CD14-positive monocyte (primary cell): ENCODE data around the gene PCDH19. TPM values are rescaled to one million over a fixed set of nuclear protein-coding genes. Genes with fewer than 3 reads are reported as not detected.
A peak's percentile ranks its signal among the peaks of the same experiment; 100 is the strongest.

ENCODE experiments used
- DNase-seq, 3 donors: peaks; one replicate each; pipeline ENCODE4 v3.0.0-alpha.2; 2011 to 2022
- H2AFZ ChIP-seq: 2 replicates; pipeline ENCODE4 v1.6.0; 2012; ENCODE audit warnings: mild to moderate bottlenecking, low read depth, low read length, inconsistent platforms; ENCODE audit not compliant: insufficient read depth, poor library complexity, severe bottlenecking
- H3K27ac ChIP-seq, 2 donors: 1 replicate in 1 of 2; 2 replicates in 1 of 2; pipeline ENCODE4 v1.5.1; 2012 to 2013; ENCODE audit warnings: low read length in 2 of 2, control low read depth in 1 of 2, inconsistent platforms in 1 of 2, low read depth in 1 of 2, mild to moderate bottlenecking in 1 of 2
- H3K27me3 ChIP-seq, 2 donors: one replicate each; pipeline versions ENCODE4 v1.6.0 to v1.6.1; 2011 to 2013; ENCODE audit warnings: low read length in 2 of 2; ENCODE audit not compliant: control insufficient read depth in 2 of 2, insufficient read depth in 2 of 2
- H3K36me3 ChIP-seq, 2 donors: replicated peaks in 1 of 2; 1 replicate in 1 of 2; 2 replicates in 1 of 2; pipeline versions ENCODE4 v1.5.1 to v1.6.1; 2012 to 2013; ENCODE audit warnings: low read length in 2 of 2, control low read depth in 1 of 2, inconsistent platforms in 1 of 2, mild to moderate bottlenecking in 1 of 2; ENCODE audit not compliant: insufficient read depth in 2 of 2, control insufficient read depth in 1 of 2
- H3K4me1 ChIP-seq, 2 donors: 1 replicate in 1 of 2; 2 replicates in 1 of 2; pipeline versions ENCODE4 v1.5.1 to v1.6.1; 2012 to 2013; ENCODE audit warnings: low read length in 2 of 2, control low read depth in 1 of 2, inconsistent platforms in 1 of 2, mild to moderate bottlenecking in 1 of 2, moderate library complexity in 1 of 2; ENCODE audit not compliant: insufficient read depth in 2 of 2, control insufficient read depth in 1 of 2
- H3K4me2 ChIP-seq: replicated peaks from 2 replicates; pipeline ENCODE3; 2012; ENCODE audit warnings: low read length, moderate library complexity, mild to moderate bottlenecking; ENCODE audit not compliant: poor library complexity, severe bottlenecking; ENCODE audit errors: extremely low read depth
- H3K4me3 ChIP-seq, 3 experiments: fragments of 200-600 bp in 1 of 3; sonication (generic) in 1 of 3; replicated peaks in 1 of 3; 1 replicate in 2 of 3; 2 replicates in 1 of 3; pipeline ENCODE4 v1.5.1; 2011 to 2013; ENCODE audit warnings: low read length in 3 of 3, mild to moderate bottlenecking in 3 of 3, control low read depth in 2 of 3, low read depth in 2 of 3, inconsistent platforms in 1 of 3, moderate library complexity in 1 of 3
- H3K79me2 ChIP-seq: 2 replicates; pipeline ENCODE4 v1.6.0; 2012; ENCODE audit warnings: mild to moderate bottlenecking, control low read depth, inconsistent platforms, low read length, moderate library complexity; ENCODE audit not compliant: insufficient read depth
- H3K9ac ChIP-seq: 2 replicates; pipeline ENCODE4 v1.6.0; 2017; ENCODE audit warnings: low read length, mild to moderate bottlenecking; ENCODE audit not compliant: insufficient read depth, poor library complexity, severe bottlenecking
- H3K9me3 ChIP-seq, 2 donors: replicated peaks in 1 of 2; 1 replicate in 1 of 2; 2 replicates in 1 of 2; pipeline versions ENCODE4 v1.5.1 to v1.6.1; 2012 to 2013; ENCODE audit warnings: low read length in 2 of 2, control low read depth in 1 of 2; ENCODE audit not compliant: control insufficient read depth in 1 of 2, insufficient read depth in 1 of 2
- H4K20me1 ChIP-seq: 2 replicates; pipeline ENCODE4 v1.6.0; 2012; ENCODE audit warnings: mild to moderate bottlenecking, low read length, control low read depth, moderate library complexity; ENCODE audit not compliant: insufficient read depth
- H3K27ac Mint-ChIP-seq, 7 donors: one replicate each; pipeline ENCODE4 v1.8.0; 2020; ENCODE audit warnings: mild to moderate bottlenecking in 7 of 7, mixed read lengths in 7 of 7, moderate library complexity in 6 of 7, inconsistent platforms in 2 of 7
- H3K27me3 Mint-ChIP-seq, 3 donors: one replicate each; pipeline ENCODE4 v1.8.0; 2021 to 2022; ENCODE audit warnings: low read depth in 3 of 3, mild to moderate bottlenecking in 3 of 3, mixed read lengths in 3 of 3, moderate library complexity in 3 of 3, inconsistent platforms in 1 of 3
- H3K36me3 Mint-ChIP-seq, 2 donors: one replicate each; pipeline ENCODE4 v1.8.0; 2020; ENCODE audit warnings: mixed read lengths in 2 of 2, inconsistent platforms in 1 of 2, mild to moderate bottlenecking in 1 of 2
- H3K4me1 Mint-ChIP-seq: one replicate; pipeline ENCODE4 v1.8.0; 2020; ENCODE audit warnings: mild to moderate bottlenecking, mixed read lengths
- H3K4me3 Mint-ChIP-seq, 2 donors: one replicate each; pipeline ENCODE4 v1.8.0; 2020; ENCODE audit warnings: mild to moderate bottlenecking in 2 of 2, mixed read lengths in 2 of 2, moderate library complexity in 1 of 2
- H3K9me3 Mint-ChIP-seq, 7 donors: one replicate each; pipeline ENCODE4 v1.8.0; 2020 to 2022; ENCODE audit warnings: mixed read lengths in 7 of 7, mild to moderate bottlenecking in 6 of 7, moderate library complexity in 6 of 7, inconsistent platforms in 2 of 7
- WGBS: methylation state at CpG from one replicate; pipeline ENCODE4 v1.1.5; 2013; ENCODE audit warnings: missing lambda C conversion rate; ENCODE audit not compliant: insufficient coverage; 5-methylcytosine and 5-hydroxymethylcytosine counted together
- intact Hi-C, 2 donors: fragments of 100-400 bp; cut with micrococcal nuclease; formaldehyde crosslinking; loops; one replicate each; pipeline versions ENCODE4 v1.15.0 to v1.15.1; 2023
- polyA plus RNA-seq, 3 donors: library from polyadenylated mRNA; depleted of rRNA in 1 of 3; unstranded in 2 of 3; stranded (reverse) in 1 of 3; fragments of 300-500 nt in 2 of 3; fragments of >200 nt in 1 of 3; fragmentation: Illumina TruSeq in 2 of 3; gene quantifications; 1 replicate in 2 of 3; 2 replicates in 1 of 3; pipeline ENCODE4 v1.2.3, GENCODE V29; 2012 to 2021
- TF ChIP-seq, protein P1 (sequence below): fragments of 200-600 bp; IDR thresholded peaks from one replicate; pipeline ENCODE4 v1.8.0; 2022; ENCODE audit warnings: antibody characterized with exemption, mild to moderate bottlenecking

The PCDH19 gene
- polyA plus RNA-seq, 3 donors: not detected

DNA sequence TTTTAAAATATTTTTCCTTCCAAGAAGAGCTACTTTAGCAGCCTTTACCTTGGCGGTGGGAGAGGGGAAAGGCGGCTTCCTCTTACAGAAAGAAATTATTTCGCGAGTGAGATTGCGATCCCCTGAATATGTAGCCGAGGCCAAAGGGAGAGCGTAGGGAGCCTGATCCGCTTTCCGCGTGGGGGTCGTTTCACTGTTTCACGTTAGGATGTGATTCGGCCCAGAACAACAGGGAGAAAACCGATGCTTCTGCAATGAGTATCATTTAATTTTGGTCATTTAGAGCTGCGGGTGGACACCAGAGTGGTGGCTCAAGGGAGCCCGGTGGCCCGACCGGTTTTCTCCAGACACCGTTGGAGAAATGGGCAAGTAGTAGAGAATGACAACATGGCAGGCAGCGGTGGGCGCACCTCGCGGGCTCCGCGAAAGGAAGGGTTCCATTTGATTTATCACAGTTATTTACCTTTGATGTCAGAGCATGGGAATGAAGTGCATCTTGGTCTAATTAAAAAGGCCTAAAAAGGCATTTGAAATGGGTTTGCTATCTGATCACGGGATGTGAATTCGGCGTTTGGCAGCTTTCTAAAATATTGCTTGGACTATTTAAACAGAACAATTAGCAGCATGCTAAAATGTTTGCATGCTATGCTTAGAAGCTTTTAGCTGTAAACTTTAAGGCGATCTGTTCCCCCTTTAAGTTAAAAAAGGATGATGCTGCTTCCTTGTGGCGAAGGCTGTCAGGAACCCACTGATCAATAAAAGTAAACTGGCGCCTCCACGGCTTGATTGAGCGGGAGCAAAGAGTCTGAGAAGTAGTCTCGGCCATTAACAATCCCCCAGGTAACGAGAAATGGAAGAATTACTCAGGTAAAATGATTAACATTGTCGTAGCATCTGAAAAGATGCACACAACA is 2.0 kb upstream of the PCDH19 start:
- intact Hi-C loops: no loop called here
- no peaks in the 10 kb centered on the region for H3K79me2 ChIP-seq
- H3K36me3 ChIP-seq: no peaks in the 10 kb centered on the region
- H3K9me3 ChIP-seq: peaks cover 9 to 19% of the 10 kb centered on the region in 2 donors
- peaks cover 24 to 64% of the 10 kb centered on the region in 2 donors for H3K27me3 ChIP-seq
- Mint-ChIP-seq H3K36me3 (no peaks in the 10 kb centered on the region), H3K9me3 (peaks cover 0 to 38% (median 22%) of the 10 kb centered on the region in 7 donors), H3K27me3 (peaks cover 66 to 77% (median 67%) of the 10 kb centered on the region in 3 donors), H3K4me3 (peak overlapping the region in 1 of 2 donors; percentile 68), H3K27ac (peak overlapping the region in 1 of 7 donors; percentile 47), H3K4me1 (peaks cover 3% of the 10 kb centered on the region)
- H3K9ac ChIP-seq: no peak overlapping the region
- TF ChIP-seq, protein P1, sequence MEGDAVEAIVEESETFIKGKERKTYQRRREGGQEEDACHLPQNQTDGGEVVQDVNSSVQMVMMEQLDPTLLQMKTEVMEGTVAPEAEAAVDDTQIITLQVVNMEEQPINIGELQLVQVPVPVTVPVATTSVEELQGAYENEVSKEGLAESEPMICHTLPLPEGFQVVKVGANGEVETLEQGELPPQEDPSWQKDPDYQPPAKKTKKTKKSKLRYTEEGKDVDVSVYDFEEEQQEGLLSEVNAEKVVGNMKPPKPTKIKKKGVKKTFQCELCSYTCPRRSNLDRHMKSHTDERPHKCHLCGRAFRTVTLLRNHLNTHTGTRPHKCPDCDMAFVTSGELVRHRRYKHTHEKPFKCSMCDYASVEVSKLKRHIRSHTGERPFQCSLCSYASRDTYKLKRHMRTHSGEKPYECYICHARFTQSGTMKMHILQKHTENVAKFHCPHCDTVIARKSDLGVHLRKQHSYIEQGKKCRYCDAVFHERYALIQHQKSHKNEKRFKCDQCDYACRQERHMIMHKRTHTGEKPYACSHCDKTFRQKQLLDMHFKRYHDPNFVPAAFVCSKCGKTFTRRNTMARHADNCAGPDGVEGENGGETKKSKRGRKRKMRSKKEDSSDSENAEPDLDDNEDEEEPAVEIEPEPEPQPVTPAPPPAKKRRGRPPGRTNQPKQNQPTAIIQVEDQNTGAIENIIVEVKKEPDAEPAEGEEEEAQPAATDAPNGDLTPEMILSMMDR: no peak
- H3K4me2 ChIP-seq: no peak overlapping the region
- no peak for DNase-seq
- H4K20me1 ChIP-seq: no peaks in the 10 kb centered on the region
- H3K4me1 ChIP-seq: no peaks in the 10 kb centered on the region
- H2AFZ ChIP-seq: no peak overlapping the region
- H3K27ac ChIP-seq: no peak overlapping the region
- 3% methylated on average over 15 of the region's 36 CpGs for WGBS
- no peak overlapping the region for H3K4me3 ChIP-seq

DNA sequence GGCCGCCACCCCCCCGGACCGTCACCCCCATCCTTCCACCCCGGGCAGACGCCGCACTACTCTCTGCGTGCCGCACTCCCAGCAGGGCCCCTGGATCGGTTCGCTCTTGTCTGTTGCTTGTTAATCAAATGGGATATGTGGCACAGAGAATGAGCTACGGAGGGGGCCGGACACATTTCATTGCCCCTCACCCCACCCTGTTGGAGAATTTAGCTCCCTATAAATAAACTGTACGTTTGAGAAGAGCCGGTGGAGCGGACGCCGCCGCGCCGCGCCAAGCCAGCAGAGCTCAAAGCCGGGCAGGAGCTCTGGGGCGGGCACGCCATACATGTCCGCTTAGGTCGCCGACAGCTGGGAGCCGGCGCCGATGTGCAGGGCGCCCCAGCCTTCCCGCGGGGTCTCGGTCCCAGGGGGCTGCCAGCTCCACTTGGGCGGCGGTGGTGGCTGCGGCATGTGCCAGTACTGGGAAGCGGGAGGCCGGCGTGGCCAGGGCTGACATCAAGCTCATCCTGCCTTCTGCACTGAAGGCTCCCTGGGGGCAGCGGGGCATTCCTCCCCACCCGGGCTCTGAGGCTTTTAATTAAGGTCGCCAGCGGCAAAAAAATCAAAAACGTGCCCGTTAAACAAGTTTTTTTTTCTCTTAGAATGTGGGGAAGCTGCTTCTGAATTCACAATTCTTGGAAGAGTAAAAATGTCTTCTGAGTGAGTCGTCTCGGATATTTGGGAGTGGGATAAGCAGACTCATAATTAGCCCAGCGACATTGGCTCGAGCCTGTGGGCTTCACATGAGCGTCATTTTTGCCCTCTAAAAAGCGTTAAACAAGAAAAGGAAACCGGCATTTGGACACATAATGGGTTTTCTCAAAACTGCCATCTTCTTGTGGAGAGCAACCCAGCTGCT is 1.1 kb upstream of the PCDH19 start:
- Histone ChIP-seq H3K9ac (no peak overlapping the region), H3K27me3 (peaks cover 26 to 73% of the 10 kb centered on the region in 2 donors), H3K4me2 (no peak overlapping the region), H3K9me3 (peaks cover 10 to 28% of the 10 kb centered on the region in 2 donors), H4K20me1 (no peaks in the 10 kb centered on the region), H3K79me2 (no peaks in the 10 kb centered on the region), H3K4me3 (no peak overlapping the region), H3K36me3 (no peaks in the 10 kb centered on the region), H3K4me1 (no peaks in the 10 kb centered on the region), H3K27ac (no peak overlapping the region), H2AFZ (no peak overlapping the region)
- peaks cover 72 to 84% (median 74%) of the 10 kb centered on the region in 3 donors for H3K27me3 Mint-ChIP-seq
- WGBS: 4% methylated on average over 24 of the region's 53 CpGs
- H3K4me1 Mint-ChIP-seq: peaks cover 3% of the 10 kb centered on the region
- H3K9me3 Mint-ChIP-seq: peaks cover 3 to 45% (median 26%) of the 10 kb centered on the region in 7 donors
- H3K36me3 Mint-ChIP-seq: no peaks in the 10 kb centered on the region
- peak overlapping the region in 1 of 2 donors; percentile 60 for H3K4me3 Mint-ChIP-seq
- peak overlapping the region in 1 of 7 donors; percentile 47 for H3K27ac Mint-ChIP-seq
- intact Hi-C loops: no loop called here
- TF ChIP-seq, protein P1: no peak
- no peak for DNase-seq
